NCI-H526 (cell line): ENCODE measurements around the gene RNF31.

Experiments
- DNase-seq, 2 experiments: peaks; one replicate each; lab custom pipeline; 2025; lab: John Stamatoyannopoulos, UW

The RNF31 gene

GRCh38 chr14:24182110-24182882 is 35.0 kb downstream of the RNF31 start:
- DNase-seq: no peak

- DNase-seq: no peak
Observed at GRCh38 chr14:24183014-24183481, 35.8 kb downstream of the RNF31 start.

GRCh38 chr14:24184104-24184970 is 37.0 kb downstream of the RNF31 start:
- no peak for DNase-seq

- DNase-seq: no peak
Observed at GRCh38 chr14:24185026-24185425, 37.7 kb downstream of the RNF31 start.

- no peak for DNase-seq
Observed at GRCh38 chr14:24185741-24186140, 38.4 kb downstream of the RNF31 start.

DNA sequence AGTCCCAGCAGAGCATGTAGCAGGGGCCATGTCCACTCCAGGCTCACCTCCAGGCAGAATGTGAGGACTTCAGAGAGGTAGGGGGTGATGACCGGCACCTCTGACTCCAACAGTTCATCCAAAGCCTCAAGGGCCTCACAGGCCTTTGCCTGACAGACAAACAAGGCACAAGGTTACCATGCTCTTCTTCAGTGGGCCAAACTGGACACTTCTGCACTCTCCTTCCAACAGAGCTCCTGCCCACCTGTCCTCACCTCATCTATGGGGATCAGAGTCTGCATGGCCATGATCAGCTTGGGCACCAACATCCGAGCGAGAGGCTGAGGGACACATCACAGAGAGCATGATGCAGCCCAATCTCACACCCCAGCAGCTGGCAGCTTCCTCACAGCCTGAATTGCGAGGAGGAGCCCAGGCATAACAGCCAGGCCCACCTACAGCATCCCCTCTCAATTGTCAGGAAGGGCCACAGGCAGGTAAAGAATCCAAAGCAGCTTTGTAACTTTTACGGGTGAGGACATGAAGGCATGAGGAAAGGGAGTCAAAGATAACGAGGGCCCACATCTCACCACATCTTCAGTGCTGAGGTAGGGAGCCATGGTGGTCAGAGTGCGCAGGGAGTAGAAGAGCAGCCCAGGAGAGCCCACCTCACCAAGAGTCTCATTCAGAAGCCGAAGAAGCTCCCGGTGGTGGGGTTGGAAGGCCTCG is 39.7 kb downstream of the RNF31 start:
- no peak for DNase-seq

- no peak for DNase-seq
Observed at GRCh38 chr14:24187539-24187915, 40.2 kb downstream of the RNF31 start.

- peak; percentile 95 to 98 for DNase-seq
Observed at GRCh38 chr14:24188251-24189058, 41.2 kb downstream of the RNF31 start, which contains the start of gene IPO4. Gene IPO4 (minus strand): TSS chr14:24188816. CDS start chr14:24188787, 29 bp downstream.

GRCh38 chr14:24189059-24189375 is 41.7 kb downstream of the RNF31 start:
- DNase-seq: no peak

GRCh38 chr14:24189460-24189859 is 42.2 kb downstream of the RNF31 start:
- no peak for DNase-seq

GRCh38 chr14:24190416-24190815 is 43.1 kb downstream of the RNF31 start:
- no peak for DNase-seq

DNA sequence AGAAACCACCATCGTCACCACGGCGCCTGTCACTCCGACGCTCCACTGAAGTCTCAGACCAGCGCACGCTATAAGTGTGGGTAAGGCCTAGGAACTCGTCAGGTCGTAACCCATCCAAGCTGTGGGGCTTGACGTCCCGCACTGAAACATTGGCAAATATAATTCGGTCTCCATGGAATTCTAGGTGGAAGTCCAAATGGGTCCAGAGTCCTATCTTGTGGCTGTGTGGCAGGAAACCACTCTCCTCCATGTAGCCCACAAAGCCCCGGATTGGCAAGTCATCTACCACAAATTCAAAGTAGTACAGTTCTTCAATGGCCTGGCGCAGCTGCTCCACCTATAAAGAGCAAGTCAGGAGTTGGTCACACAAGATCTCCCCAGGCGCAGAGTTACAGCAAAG is 45.6 kb downstream of the RNF31 start:
- DNase-seq: no peak

- no peak for DNase-seq
Observed at GRCh38 chr14:24194186-24194872, 47.0 kb downstream of the RNF31 start.

- no peak for DNase-seq
Observed at GRCh38 chr14:24194873-24195185, 47.5 kb downstream of the RNF31 start.

- peak; percentile 73 to 88 for DNase-seq
Observed at GRCh38 chr14:24195186-24196070, 48.1 kb downstream of the RNF31 start, which contains the start of gene TM9SF1. Gene TM9SF1 (minus strand): TSS chr14:24195441. CDS start chr14:24195019, 422 bp downstream.

GRCh38 chr14:24196071-24197055 is 49.1 kb downstream of the RNF31 start:
- DNase-seq: peak in 1 of 2 experiments; percentile 52

DNA sequence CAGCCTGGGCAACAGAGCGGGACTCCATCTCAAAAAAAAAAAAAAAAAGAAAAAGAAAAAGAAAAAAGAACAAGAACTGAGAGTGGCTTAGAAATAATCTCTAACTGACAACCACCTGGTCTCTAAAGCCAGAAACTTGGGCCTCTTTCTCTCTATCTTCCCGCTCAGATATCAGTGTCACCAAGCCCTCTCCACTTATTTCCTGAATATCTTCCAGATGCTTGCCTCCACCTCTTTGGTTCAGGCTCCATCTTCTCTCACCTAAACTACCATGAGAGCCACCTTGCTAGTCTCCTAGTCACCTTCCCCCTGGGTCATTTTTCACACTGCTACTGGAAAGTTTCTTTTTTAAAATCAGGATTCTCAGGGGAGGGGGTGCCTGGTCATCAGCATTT is 49.8 kb downstream of the RNF31 start:
- DNase-seq: no peak

GRCh38 chr14:24198814-24199524 is 51.7 kb downstream of the RNF31 start:
- DNase-seq: no peak
